ENCODE data around the gene TEX2.

TEX2 gene

GRCh38 chr17:64196601-64197000 lies 66.5 kb downstream of the TEX2 start:
- Histone ChIP-seq H3K4me3 (replicated peaks; ENCODE audit: insufficient read depth, low read length) (no peak overlapping the region), H3K27ac (replicated peaks) (no peak overlapping the region), H3K27me3 (ENCODE audit: insufficient read depth, poor library complexity, severe bottlenecking) (no peaks in the 10 kb centered on the region)
- DNase-seq (ENCODE audit: low read depth in 1 of 2, low spot score in 1 of 2): no peak
- TF ChIP-seq POLR2AphosphoS5 (IDR thresholded peaks at IDR 0.05; ENCODE audit: low read depth): no peak
- no peak for TF ChIP-seq CTCF (IDR thresholded peaks at IDR 0.05; ENCODE audit: insufficient read depth, low read length)
- no peak for TF ChIP-seq GABPA (IDR thresholded peaks at IDR 0.05; ENCODE audit: low read depth)
- TF ChIP-seq, protein P1, sequence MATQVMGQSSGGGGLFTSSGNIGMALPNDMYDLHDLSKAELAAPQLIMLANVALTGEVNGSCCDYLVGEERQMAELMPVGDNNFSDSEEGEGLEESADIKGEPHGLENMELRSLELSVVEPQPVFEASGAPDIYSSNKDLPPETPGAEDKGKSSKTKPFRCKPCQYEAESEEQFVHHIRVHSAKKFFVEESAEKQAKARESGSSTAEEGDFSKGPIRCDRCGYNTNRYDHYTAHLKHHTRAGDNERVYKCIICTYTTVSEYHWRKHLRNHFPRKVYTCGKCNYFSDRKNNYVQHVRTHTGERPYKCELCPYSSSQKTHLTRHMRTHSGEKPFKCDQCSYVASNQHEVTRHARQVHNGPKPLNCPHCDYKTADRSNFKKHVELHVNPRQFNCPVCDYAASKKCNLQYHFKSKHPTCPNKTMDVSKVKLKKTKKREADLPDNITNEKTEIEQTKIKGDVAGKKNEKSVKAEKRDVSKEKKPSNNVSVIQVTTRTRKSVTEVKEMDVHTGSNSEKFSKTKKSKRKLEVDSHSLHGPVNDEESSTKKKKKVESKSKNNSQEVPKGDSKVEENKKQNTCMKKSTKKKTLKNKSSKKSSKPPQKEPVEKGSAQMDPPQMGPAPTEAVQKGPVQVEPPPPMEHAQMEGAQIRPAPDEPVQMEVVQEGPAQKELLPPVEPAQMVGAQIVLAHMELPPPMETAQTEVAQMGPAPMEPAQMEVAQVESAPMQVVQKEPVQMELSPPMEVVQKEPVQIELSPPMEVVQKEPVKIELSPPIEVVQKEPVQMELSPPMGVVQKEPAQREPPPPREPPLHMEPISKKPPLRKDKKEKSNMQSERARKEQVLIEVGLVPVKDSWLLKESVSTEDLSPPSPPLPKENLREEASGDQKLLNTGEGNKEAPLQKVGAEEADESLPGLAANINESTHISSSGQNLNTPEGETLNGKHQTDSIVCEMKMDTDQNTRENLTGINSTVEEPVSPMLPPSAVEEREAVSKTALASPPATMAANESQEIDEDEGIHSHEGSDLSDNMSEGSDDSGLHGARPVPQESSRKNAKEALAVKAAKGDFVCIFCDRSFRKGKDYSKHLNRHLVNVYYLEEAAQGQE (IDR thresholded peaks at IDR 0.05; ENCODE audit: insufficient replicate concordance, low read depth): no peak

DNA sequence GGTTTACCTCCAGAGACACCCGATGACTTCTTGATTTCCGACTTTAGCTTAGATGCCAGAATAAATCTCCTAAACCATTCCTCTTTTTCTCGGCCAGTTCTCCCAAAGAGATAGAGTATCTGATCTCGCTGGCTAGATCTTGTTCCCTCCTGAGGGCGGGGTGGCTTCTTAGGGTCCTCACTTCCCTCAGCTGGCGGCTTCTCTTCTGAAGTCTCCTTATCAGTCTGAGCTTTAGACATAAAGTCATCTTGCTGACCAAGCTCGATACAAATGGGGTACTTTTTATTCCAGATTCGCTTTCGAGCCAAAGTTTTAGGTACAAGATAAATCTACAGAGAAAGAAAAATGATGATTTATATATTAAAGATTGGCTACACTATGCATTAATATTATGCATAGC lies 69.5 kb downstream of the TEX2 start:
- TF ChIP-seq CTCF (IDR thresholded peaks at IDR 0.05; ENCODE audit: insufficient read depth, low read length) (no peak), POLR2AphosphoS5 (IDR thresholded peaks at IDR 0.05; ENCODE audit: low read depth) (no peak), GABPA (IDR thresholded peaks at IDR 0.05; ENCODE audit: low read depth) (no peak), SPI1 (IDR thresholded peaks at IDR 0.05; ENCODE audit: borderline replicate concordance, low read depth) (no peak)
- TF ChIP-seq, protein P1 (IDR thresholded peaks at IDR 0.05; ENCODE audit: insufficient replicate concordance, low read depth): no peak
- Histone ChIP-seq H3K4me3 (replicated peaks; ENCODE audit: insufficient read depth, low read length) (no peak overlapping the region), H3K27me3 (ENCODE audit: insufficient read depth, poor library complexity, severe bottlenecking) (no peaks in the 10 kb centered on the region), H3K27ac (replicated peaks) (no peak overlapping the region)
- DNase-seq (ENCODE audit: low read depth in 1 of 2, low spot score in 1 of 2): no peak

GRCh38 chr17:64192589-64192988 lies 70.5 kb downstream of the TEX2 start:
- Histone ChIP-seq H3K27me3 (ENCODE audit: insufficient read depth, poor library complexity, severe bottlenecking) (no peaks in the 10 kb centered on the region), H3K4me3 (replicated peaks; ENCODE audit: insufficient read depth, low read length) (no peak overlapping the region), H3K27ac (replicated peaks) (no peak overlapping the region)
- DNase-seq (ENCODE audit: low read depth in 1 of 2, low spot score in 1 of 2): no peak
- TF ChIP-seq CTCF (IDR thresholded peaks at IDR 0.05; ENCODE audit: insufficient read depth, low read length) (no peak), POLR2AphosphoS5 (IDR thresholded peaks at IDR 0.05; ENCODE audit: low read depth) (no peak), GABPA (IDR thresholded peaks at IDR 0.05; ENCODE audit: low read depth) (no peak), SPI1 (IDR thresholded peaks at IDR 0.05; ENCODE audit: borderline replicate concordance, low read depth) (no peak)
- TF ChIP-seq, protein P1 (IDR thresholded peaks at IDR 0.05; ENCODE audit: insufficient replicate concordance, low read depth): no peak

Measured in HL-60 (cell line).